DMS53 treated with DMSO at 0.1 percent for 48 hours (cell line): ENCODE measurements around the gene ARHGEF35.
"Not testable (repeated sequence)": the region's sequence is repeated elsewhere in the genome, so short reads cannot be mapped to it uniquely, and the experiment has no call there.

Experiments
- DNase-seq: peaks from one replicate; lab custom pipeline; 2025; ENCODE audit not compliant: unreplicated experiment; lab: John Stamatoyannopoulos, UW

The ARHGEF35 gene

GRCh38 chr7:144179165-144179479 lies 16.5 kb downstream of the ARHGEF35 start:
- DNase-seq, result not testable (repeated sequence)

DNA sequence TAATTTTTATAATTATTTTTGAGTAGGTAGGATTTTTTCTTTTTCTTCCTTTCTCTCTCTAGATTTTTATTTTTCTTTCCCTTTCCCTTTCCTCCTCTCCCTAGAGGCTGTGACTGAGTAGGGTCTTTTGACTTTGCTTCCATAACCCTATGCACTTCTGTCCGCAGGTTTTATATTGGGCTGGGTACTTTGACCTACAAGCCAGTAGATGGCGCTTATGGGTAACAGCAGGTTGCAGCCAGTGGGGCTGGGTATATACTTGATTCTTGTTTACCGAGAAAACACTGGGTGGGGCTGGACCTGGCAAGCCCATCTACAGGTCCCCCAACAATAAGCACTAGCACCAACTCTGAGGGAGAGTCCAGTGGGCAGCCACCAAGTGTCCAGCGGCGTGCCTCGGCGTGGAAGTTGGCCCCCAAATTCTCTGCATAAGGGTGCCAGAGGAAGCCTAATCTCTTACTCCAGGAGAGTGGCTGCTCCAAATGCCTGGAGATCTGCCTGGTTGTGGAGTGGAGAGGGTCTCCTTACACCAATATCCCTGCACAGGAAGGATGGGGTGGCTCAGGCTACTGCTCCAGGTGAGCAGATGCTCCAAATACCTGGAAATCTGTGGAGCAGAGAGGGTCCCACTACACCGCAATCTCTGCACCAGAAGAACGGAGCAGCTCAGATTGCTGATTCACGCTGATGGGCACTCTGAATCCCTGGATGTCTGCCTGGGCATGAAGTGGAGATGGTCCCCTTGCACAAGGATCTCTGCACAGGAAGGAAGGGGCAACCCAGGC lies 17.1 kb downstream of the ARHGEF35 start:
- peak; percentile 27 for DNase-seq

DNA sequence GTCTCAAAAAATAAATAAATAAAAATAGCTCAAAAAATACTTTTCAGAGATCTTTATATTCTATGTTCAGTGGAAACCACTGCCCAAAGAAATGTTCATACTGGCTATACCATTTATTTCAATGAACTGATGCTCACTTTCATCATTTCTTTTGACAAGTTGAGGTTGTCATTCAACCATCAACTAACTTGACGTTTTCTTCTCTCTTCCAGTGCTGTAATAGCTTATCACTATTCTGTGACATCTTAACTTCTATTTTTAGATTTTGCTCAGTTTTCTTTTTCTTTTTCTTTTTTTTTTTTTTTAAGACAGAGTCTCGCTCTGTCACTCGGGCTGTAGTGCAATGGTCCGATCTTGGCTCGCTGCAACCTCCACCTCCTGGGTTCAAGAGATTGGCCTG lies 21.0 kb downstream of the ARHGEF35 start:
- no peak for DNase-seq

DNA sequence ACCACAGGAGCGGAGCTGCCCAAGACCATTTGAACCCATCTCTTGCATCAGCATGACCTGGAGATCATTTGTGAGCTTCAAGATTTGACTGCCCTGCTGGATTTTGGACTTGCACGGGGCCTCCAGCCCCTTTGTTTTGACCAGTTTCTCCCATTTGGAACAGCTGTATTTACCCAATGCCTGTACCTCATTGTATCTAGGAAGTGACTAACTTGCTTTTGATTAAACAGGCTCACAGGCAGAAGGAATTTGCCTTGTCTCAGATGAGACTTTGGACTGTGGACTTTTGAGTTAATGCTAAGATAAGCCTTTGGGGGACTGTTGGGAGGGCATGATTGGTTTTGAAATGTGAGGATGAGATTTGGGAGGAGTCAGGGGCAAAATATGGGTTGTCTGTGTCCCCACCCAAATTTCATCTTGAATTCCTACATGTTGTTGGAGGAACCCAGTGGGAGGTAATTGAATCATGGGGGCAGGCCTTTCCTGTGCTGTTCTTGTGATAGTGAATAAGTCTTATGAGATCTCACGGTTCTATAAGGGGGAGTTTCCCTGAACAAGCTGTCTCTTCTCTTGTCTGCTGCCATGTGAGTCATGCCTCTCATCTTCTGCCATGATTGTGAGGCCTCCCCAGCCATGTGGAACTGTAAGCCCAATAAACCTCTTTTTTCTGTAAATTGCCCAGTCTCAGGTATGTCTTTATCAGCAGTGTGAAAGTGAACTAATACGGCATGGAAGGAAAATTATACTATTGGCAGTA lies 23.9 kb downstream of the ARHGEF35 start:
- DNase-seq, result not testable (repeated sequence)

- no peak for DNase-seq
Measured at GRCh38 chr7:144164784-144165183, 30.8 kb downstream of the ARHGEF35 start.

DNA sequence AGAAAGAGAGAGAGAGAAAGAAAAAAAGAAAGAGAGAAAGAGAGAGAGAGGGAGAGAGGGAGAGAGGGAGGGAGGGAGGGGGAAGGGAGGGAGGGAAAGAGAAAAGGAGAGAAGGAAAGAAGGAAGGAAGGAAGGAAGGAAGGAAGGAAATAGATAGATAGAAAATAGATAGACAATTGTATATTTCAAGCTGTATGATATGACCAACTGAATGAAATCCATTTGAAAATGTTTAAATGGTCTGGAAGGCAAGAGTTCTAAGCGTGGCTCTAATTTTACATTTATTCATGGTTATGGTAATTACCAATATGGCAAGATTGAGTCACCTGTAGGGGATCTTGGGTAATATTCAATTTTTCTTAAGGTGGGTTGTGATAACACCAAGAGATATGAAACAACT lies 36.8 kb downstream of the ARHGEF35 start:
- DNase-seq, result no peak

DNA sequence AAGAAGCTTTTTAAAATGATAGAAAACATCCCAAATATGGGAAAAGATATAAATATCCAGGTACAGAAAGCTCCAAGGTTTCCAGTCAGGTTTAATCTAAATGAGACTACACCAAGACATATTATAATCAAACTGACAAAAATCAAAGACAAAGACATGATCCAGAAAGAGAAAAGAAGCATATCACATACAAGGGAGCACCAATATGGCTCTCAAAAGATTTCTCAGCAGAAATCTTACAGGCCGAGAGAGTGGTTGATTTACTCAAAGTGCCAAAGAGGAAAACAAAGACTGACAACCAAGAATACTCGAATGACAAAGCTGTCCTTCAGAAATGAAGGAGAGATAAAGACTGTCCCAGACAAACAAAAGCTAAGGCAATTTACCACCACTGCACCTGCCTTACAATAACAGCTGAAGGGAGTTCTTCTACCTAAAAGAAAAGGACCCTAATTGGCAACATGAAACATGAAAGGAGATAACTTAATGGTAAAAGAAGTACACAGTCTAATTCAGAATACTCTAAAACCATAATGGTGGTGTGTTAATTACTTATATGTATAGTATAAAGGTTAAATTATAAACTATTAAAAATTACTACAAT lies 47.3 kb downstream of the ARHGEF35 start:
- no peak for DNase-seq

GRCh38 chr7:144144426-144144825 lies 51.2 kb downstream of the ARHGEF35 start:
- no peak for DNase-seq

DNA sequence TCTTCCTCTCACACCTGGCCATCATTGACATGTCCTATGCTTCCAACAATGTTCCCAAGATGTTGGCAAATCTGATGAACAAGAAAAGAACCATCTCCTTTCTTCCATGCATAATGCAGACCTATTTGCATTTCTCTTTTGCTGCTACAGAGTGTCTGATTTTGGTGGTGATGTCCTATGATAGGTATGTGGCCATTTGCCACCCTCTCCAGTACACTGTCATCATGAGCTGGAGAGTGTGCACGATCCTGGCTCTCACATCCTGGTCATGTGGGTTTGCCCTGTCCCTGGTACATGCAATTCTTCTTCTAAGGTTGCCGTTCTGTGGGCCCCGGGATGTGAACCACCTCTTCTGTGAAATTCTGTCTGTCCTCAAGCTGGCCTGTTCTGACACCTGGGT lies 53.4 kb downstream of the ARHGEF35 start:
- no peak for DNase-seq

GRCh38 chr7:144137501-144137900 lies 58.1 kb downstream of the ARHGEF35 start:
- DNase-seq, result no peak
